HG02610 (cell line): ENCODE measurements around the gene SPARCL1.
"Not testable (repeated sequence)": the region's sequence is repeated elsewhere in the genome, so short reads cannot be mapped to it uniquely, and the experiment has no call there.

Experiments
- ATAC-seq: cut with Tn5 transposase; IDR thresholded peaks from one replicate; pipeline ENCODE4 v1.9.1; 2021; ENCODE audit warnings: mild to moderate bottlenecking, moderate library complexity; ENCODE audit not compliant: unreplicated experiment

SPARCL1 gene, protein sequence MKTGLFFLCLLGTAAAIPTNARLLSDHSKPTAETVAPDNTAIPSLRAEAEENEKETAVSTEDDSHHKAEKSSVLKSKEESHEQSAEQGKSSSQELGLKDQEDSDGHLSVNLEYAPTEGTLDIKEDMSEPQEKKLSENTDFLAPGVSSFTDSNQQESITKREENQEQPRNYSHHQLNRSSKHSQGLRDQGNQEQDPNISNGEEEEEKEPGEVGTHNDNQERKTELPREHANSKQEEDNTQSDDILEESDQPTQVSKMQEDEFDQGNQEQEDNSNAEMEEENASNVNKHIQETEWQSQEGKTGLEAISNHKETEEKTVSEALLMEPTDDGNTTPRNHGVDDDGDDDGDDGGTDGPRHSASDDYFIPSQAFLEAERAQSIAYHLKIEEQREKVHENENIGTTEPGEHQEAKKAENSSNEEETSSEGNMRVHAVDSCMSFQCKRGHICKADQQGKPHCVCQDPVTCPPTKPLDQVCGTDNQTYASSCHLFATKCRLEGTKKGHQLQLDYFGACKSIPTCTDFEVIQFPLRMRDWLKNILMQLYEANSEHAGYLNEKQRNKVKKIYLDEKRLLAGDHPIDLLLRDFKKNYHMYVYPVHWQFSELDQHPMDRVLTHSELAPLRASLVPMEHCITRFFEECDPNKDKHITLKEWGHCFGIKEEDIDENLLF

GRCh38 chr4:87529187-87529586 is at the start of gene SPARCL1:
SPARCL1 (minus strand) TSS chr4:87529376; CDS start chr4:87499574, 29,802 bp downstream.
- ATAC-seq, result no peak

- ATAC-seq, result no peak
These were observed 46.8 kb upstream of the SPARCL1 start for GRCh38 chr4:87575983-87576382.

- no peak for ATAC-seq
These were observed 46.2 kb upstream of the SPARCL1 start for GRCh38 chr4:87575408-87575807.

- no peak for ATAC-seq
These were observed 45.8 kb upstream of the SPARCL1 start for GRCh38 chr4:87574996-87575395.

- not testable (repeated sequence) for ATAC-seq
These were observed 45.2 kb upstream of the SPARCL1 start for GRCh38 chr4:87574376-87574775.

DNA sequence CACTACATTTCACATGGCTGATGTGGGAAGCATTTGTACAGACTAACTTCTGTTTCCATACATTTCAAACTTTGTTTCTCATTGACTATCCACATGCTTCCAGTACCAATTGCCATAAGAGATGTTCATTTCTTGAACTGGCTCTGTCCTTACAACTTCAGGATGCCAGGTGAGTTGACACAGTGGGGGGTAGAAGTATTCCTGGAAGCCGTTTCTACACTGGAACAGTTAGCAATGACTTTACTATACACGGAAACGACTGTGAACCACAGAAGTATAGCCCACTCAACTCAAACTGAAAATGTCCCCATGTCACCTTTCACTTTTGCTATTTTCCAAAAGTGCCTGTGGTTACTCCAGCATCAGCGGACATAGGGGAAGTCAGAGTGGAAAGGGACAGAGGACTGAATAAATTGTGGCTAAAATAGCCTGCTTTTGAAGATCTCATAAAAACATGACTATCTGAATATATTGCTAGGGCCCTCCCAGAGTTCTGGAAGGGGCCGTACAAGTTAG is 41.2 kb upstream of the SPARCL1 start:
- ATAC-seq, result no peak

GRCh38 chr4:87567191-87567590 is 38.0 kb upstream of the SPARCL1 start:
- no peak for ATAC-seq

DNA sequence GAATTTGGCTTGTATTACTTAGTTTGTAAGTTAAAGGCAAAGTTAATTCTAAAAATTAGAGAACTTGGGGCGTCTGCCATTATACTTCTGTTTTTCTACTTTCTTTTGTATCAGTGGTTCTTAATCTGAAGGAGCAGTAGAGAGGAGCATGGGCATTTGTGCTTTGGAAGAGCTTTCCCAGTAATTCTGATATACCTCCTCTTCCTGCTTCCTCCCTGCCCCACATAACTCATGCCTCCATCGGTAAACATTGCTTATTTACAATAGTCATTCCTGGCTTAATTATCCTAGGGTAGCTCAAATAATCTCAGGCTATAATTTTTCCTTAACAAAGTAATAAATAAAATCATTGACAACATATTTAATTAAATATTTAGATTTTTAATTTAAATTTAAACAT is 37.1 kb upstream of the SPARCL1 start:
- no peak for ATAC-seq

DNA sequence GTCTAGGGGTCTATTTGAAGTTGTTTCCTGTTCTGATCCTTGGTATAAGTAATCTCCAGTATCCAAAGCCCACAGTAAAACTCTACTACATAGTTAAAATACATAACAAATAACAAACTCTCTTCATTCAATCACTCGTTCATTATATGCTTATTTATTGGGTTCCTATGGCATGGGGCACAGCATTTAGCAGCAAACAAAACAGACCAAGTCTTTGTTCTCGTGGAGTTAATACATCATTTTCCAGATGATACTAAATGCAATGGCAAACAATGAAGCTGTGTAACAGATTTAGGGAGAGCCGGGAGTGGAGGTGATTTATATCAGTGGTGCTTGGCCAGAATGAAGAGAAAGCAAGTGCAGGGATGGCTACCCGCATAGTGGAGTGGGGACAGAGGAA is 36.6 kb upstream of the SPARCL1 start:
- no peak for ATAC-seq

GRCh38 chr4:87560802-87561201 is 31.6 kb upstream of the SPARCL1 start:
- ATAC-seq, result no peak

GRCh38 chr4:87559090-87559837 is 30.1 kb upstream of the SPARCL1 start:
- ATAC-seq, result peak; percentile 85

GRCh38 chr4:87557348-87557747 is 28.2 kb upstream of the SPARCL1 start:
- no peak for ATAC-seq

DNA sequence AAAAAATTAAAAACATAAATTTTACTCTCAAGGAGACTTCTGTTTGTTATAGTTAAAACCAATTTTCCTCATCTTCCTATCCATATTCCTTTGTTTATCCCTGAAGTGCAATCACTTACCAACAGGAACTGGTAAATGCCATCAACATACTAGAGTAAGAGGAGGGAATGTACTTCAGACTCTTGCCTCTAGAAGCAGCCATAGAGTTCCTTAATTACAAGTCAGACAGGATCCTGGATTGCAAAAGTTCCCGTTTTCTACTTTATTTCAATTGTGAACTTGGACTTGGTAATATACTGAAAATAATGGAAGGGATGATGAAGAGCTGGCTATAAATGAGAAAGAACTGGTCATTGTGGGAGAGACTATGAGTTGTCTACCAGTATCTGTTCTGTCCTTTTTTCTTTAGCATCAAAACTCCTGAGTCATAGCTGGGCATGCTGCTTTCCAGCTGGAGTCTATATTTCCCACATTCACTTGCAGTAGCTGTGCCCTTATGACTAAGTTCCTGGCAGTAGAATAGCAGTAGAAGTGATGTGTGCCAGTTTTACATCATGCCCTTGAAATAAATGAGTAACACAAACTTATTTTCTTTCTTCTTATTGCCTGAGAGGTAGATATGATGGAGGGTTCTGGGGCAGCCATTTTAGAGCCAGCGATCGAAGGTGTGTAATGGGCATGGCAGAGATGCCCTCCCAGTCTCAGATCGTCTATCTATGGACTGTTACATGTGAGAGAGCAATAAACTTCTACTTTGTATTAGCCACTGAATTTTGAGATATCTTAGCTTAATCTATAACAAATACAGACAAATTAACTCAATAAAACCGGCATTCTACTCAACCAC is 26.8 kb upstream of the SPARCL1 start:
- no peak for ATAC-seq

GRCh38 chr4:87553182-87553581 is 24.0 kb upstream of the SPARCL1 start:
- no peak for ATAC-seq

GRCh38 chr4:87551361-87551760 is 22.2 kb upstream of the SPARCL1 start:
- no peak for ATAC-seq

DNA sequence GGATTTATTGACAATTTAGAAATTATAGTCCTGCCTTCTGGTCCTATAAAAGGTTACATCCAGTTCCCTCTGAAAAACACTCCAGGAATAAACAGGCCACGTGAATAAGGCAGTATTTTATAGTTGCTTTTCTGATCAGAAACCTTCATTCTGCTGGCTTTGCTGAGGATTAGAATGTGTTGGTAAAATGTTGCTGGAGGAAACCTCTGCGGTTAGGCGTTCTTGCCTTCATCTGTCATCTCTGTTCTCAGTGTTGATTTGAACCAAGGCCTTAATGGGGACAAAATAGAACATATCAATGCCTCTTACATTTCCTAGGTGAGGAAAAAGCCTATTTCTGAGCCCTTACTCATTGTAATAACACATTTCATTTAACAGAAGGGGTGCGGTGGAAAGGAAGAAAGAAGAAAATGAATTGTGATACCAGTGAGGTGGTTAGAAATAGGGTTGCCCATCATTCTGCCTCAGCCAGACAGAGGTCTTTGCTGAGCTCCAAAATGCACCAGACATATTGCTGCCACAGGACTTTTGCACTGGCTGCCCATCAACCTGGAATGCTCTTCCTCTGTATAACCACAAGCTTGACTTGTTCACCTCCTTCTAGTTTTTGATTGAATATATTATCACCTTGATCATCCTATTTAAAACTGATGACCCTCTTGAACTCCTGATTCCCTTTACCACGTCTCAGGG is 18.0 kb upstream of the SPARCL1 start:
- ATAC-seq, result no peak

- no peak for ATAC-seq
These were observed 15.9 kb upstream of the SPARCL1 start for GRCh38 chr4:87545052-87545451.

DNA sequence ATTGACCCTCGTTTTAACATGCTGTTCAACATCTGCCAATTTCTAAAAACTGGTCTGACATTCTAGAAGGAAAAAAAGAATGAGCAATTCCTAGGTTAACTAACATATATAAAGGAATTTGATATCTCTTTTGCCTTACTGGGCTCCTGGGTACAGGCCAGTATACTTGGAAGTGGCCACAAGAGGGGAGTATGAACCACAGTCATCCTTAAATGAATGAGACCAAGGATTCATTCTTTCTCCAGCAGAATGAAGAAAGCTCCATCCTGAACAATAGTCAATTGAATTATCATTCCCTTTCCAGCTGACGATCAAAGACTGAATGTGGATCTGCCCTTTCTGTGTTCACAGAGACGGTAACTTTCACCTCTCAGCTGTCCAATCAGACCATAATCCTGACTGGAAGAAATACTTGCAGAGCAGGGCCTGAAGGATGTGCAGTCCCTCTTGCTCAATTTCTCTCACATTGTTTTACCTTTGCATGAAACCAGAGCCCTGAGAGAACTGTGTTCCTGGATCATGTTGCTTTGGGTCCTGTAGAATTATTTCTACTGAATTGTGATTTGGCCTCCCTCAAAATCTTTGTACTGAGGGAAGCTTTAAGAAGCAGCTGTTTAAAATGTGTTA is 14.8 kb upstream of the SPARCL1 start:
- ATAC-seq, result no peak

GRCh38 chr4:87542734-87543312 is 13.6 kb upstream of the SPARCL1 start:
- ATAC-seq, result no peak
